HT-29 (cell line): ENCODE data around the gene DUS1L. TPM values are rescaled to one million over a fixed set of nuclear protein-coding genes. Genes with fewer than 3 reads are reported as not detected.

Source experiments
- DNase-seq: peaks from one replicate; pipeline ENCODE4 v3.0.0-alpha.2; 2015; ENCODE audit warnings: low spot score
- total RNA-seq: library from RNA; depleted of rRNA; stranded (reverse); fragments of >200 nt; shearing (Covaris generic); gene quantifications from 2 replicates; pipeline ENCODE4 v1.2.3, GENCODE V29; 2014; rRNA removed

Gene DUS1L
- total RNA-seq: 320 and 339 TPM in 2 replicates

- DNase-seq: no peak
These were observed at the start of gene DUS1L for GRCh38 chr17:82065638-82066303. Gene DUS1L (minus strand): TSS chr17:82065804. CDS start chr17:82065059, 745 bp downstream.

GRCh38 chr17:82114872-82115271 lies 49.3 kb upstream of the DUS1L start:
- DNase-seq: no peak

DNA sequence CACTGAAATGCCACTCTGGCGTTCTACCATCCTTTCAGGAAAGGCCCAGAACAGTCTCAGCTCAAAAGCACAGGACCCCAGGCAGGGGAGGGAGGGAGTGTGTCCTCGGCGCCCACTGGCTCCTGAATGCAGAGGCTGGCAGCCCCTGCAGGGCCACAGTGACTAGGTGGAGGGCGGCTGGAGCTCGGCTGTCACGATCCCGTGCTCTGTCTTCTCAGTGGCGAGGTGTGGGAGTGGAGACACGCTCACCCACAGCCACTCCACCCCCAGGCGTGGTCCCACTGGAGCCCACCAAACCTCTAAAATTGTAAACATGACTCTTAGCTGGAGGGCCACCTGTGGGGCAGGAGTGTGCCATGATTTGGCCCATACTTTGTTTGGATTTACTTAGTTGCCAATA lies 48.8 kb upstream of the DUS1L start:
- no peak for DNase-seq

- DNase-seq: no peak
These were observed 48.3 kb upstream of the DUS1L start for GRCh38 chr17:82113941-82114340.

DNA sequence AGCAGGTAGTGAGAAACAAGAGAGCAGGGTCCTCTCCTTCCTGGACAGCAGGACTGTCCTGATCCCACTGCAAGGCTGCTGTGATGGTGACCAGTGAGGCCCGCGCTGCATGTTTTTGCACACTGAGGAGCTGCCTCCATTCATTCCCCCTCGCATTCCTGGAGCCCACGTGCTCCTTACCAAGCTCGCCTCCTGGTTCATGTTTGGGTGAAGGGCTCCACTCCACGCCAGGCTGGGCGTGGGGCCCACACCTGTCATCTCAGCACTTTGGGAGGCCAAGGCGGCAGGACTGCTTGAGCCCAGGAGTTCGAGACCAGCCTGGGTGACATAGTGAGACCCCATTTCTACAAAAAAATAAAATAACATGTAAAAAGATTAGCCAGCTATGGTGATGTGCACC lies 47.8 kb upstream of the DUS1L start:
- DNase-seq: no peak

GRCh38 chr17:82112914-82113311 lies 47.3 kb upstream of the DUS1L start:
- DNase-seq: no peak

DNA sequence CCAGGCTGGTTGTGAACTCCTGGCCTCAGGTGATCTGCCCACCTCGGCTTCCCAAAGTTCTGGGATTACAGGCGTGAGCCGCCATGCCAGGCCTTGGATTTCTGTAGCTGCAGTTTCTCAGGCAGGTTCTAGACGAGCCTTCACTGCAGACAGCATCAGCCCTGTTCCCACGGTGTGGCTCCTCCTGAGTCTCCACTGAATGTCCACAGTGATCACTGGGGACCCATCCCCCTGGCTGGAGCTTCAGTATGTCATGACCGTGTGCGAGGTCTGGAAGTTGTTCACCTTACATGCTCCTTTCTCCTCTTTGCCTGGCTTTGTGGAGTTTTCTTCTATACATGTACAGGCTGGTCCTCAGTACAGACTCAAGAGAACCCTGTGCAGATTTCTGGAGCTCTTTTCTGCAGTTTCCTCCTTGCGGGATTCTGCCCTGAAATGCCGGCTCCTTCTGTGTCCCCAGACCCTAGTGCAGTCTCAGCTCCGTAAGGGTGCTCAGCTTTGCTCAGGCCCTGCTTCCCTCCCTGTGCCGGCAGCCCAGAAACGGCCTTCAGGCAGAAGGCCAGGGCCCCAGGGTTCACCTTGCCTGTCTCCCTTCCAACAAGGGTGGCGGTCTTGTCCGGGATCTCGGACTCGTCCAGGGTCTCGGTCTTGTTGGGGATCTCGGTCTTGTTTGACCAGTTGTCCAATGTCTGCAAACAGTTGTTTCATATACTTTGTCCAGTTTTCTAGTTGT lies 46.7 kb upstream of the DUS1L start:
- DNase-seq: no peak

- peak; percentile 77 for DNase-seq
These were observed 44.7 kb upstream of the DUS1L start for GRCh38 chr17:82110298-82110697.

- no peak for DNase-seq
These were observed 43.4 kb upstream of the DUS1L start for GRCh38 chr17:82108961-82109475.

DNA sequence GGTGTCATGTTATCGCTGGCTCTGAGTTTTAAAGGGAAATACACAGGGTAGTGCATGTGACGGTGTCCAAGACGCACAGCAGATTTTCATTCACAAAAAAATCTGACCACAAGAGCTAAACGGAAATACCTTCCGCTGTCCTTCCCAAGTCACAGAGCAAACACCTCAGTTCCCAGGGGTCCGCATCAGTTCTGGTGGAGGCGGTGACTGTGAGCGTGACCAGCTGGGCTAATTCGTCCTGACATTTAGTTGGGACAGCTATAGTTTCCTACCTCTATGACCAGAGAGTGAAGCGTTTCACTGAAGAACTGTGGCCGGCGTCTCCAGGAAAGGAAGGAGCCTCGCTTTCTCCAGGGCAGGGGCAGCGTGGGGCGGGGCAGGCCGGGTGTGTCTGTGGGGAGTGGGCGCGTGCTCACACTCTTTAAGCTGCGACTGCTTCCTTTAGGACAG lies 42.9 kb upstream of the DUS1L start:
- no peak for DNase-seq

GRCh38 chr17:82108038-82108437 lies 42.4 kb upstream of the DUS1L start:
- no peak for DNase-seq

DNA sequence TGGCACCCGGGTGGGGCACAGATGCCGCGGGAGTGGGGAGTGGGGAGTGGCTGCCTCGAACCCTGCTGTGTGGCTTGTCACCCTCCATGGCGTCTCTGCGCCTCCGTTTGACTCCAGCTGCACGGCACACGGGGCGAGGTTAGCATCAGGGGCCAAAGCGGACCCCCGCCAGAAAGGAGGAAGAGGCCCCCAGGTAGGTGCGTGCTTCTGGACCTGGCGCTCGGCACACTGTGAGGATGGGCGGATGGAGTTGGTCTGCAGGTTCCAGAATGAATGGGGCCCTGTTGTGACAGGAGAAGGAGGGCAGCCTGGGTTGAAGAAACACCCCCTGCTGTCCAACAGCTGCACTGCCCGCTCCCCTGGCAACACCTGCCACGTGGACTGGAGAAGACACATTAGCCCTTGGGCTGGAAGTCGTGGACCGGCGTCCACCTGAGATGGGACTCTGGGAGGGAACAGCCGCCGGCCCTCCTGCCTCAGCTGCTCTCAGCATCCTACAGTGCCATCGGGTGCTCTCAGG lies 41.8 kb upstream of the DUS1L start:
- peak; percentile 31 for DNase-seq

DNA sequence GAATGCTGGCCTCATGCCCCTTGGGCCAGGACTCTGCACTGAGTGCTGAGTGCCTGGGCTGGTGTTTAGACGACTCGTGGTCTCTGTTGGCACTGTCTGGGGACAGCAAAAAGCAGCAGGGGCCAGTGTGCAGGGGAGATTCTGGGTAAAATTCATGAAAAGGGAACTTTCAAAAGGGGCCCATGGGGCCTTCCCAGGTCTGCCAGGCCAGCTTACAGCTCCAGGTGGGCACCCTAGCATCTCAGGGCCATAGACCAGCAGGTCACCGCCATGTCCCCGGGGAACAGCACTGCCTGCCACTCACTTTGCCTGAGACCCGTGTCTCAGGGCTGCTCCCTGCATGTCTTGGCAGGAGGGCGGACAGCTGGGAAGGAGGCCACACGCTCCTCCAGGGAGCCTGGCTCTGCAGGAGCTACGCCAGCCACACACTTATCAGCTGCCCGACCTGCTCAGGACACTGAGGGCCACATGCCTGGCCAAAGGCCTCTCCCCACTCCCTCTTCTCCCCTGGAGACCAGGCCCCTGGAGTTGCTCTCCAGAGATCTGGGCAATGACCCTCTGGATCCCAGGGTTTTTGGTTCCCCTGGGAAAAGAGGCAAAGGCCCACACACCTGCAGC lies 41.2 kb upstream of the DUS1L start:
- no peak for DNase-seq

DNA sequence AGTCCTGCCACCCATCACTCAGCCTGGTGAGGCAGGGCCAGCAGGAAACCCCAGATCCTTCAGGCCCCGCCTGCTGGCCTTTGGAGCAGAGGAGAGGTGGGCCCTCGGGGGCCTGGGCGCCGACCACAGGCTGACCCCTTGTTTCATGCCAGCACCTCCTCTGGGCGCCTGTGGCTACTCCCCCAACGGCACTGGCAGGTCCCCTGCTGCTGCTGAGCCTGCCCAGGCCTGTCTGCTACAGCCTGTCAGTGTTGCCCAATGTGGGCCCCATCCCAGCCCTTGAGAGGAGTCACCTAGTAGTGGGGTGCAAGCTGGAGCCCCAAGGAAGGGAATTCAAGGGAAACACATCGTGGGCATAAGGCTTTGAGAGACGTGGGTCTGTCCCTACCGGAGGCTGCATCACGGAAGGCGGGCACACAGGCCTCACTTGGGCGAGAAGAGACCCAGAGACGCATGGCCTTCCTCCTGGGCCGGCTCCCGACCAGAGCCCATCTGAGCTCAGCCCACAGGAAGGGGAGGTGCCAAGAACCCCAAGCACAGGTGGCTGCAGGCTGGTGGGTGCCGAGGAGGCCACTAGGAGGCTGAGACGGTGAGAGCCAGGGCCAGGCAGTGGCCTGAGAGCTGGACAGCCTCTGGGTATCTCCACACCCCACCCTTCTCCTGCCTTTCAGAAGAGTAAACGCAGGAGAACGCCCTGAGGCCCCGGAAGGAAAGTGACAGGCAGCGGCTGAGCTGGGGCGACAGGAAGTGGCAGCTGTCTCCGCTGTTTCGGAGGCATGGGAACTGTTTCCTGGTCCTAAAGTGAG lies 40.5 kb upstream of the DUS1L start:
- peak; percentile 95 for DNase-seq

DNA sequence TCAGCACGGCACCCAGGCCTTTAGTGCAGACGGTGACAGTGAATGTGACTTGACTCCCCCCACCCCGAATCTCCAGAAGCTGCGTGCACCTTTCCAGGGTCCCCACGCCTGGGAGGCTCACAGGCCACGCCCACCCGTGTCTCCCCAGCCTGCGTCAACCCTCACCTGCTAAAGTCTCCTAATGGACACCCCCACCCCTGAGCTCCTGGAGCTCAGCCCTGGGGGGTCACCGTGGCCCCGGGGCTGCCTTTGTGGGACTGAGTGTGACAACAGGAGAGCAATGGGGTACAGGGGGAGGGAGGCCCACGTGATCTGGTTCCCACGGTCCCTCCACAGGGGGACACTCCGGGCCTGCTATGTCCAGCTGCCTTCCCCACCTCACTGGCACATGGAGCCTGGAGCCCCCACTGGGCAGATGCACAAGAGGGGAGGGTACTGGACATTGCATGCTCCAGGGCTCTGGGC lies 39.8 kb upstream of the DUS1L start:
- DNase-seq: no peak

DNA sequence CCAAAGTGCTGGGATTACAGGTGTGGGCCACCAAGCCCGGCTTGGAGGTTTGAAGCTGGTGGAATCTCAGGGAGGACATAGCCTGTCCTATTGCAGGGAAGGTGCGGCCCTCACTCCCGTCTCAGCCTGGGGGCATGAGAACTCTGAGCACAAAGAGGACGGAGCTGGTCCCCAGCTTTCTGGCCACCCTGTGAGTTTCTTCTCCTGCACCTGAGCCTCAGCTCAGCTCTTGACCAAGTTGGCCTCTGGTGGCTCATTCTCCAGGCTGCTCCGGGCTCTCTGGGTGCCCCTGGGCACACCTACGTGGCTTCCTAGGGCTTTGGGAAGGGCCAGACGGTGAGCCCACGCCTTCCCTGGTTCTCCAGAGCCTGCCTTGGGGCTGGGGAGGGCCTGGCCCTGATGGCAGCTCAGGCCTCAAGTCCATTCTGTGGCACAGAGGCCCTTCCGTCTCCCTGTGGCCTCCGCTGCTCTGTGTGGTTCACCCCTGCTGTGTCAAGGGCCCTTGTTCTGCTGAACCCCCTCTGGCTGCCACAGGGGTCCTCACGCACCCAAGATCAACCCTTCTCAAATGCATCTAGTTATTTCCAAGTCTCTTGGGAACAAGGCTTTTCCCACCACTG lies 39.3 kb upstream of the DUS1L start:
- no peak for DNase-seq

DNA sequence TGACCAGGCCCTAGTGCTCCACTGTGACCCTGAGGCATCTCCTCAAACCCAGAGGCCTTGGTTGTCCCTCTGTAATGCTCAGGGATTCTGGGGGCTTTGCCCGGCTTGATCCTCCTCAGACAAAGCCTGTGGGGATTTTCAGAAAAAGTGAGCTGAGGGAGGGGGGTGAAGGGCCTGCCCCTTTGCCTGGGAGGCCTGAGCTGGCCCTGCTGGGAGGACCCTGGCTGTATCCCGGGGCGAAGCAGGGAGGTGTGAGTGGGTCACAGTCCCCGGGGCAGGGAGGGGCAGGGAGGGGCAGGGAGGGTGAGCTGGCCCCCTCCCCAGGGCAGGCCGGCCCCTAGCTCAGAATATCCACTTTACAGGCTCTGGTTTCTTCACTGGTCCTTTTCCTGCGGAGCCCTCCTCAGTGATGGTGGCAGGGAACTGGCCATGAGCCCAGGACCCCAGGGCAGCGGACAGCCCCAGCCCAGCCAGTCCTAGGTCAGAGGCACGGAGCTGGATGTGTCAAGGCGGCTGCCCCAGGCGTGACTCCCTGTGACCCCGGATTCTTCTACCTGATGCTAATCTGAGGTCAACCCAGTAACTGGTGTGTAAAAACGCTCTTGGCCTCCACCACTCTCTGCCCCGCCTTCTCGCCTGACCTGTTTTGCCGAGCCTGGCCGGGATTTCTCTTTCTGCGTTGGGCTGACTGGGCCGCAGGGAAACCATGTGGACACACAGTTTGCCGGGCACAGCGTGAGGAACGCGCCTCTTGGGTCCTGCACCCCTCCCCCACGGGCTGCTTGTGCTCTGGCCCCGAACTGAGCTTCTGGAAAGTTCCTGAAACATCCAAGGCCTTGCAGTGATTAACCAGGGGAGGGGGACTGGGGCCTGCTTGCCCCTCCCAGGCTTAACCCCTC lies 38.2 kb upstream of the DUS1L start:
- peak; percentile 90 for DNase-seq

GRCh38 chr17:82101767-82102679 lies 36.4 kb upstream of the DUS1L start:
- peak; percentile 49 for DNase-seq

DNA sequence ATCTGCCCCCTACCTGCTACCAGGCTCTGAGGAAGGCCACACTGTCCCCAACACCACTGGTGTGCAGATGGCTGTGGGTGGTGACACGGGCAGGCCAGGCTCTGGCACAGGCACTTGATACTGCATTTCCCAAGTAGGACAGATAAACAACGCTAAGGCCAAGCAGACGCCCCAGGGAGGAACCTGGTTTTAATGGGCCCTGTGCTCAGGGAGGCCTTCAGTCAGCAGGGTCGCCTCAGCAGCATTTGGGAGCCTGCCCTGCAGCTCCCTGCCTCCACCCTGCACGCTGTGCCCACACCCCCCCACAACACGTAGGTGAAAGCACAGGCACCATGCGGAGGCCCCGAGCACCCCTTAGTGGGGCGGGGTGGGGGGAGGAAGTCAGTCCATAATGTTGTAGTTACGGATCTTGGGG lies 35.7 kb upstream of the DUS1L start:
- DNase-seq: peak; percentile 31
